ENCODE results near the gene ROBO2. TPM values are rescaled to one million over a fixed set of nuclear protein-coding genes. Genes with fewer than 3 reads are reported as not detected.

Gene ROBO2
- polyA plus RNA-seq, 1 experiment: 1.6 TPM

DNA sequence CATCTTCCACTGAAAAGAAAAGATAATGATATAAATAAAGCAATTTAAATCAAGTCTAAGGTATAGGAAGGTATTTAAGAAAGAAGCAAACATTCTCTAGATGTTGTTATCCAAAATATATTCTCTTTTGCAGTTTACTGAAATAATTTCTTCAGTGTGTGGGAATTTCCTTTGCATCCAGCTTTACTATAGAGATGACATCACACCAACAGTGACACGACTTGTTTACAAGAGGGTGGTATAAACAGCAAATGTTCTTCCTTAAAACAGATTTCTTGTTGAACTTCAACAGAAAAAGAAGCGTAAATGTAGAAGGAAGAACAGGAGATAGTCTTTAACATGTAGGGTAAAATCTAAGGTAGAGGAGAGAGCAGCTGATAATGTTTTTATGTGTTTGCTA lies 202.5 kb downstream of the ROBO2 start:
- no peak for DNase-seq (ENCODE audit: low read depth)
- ChIA-PET CTCF (no interaction called here), POLR2A (no interaction called here)
- TF ChIP-seq, protein P1, sequence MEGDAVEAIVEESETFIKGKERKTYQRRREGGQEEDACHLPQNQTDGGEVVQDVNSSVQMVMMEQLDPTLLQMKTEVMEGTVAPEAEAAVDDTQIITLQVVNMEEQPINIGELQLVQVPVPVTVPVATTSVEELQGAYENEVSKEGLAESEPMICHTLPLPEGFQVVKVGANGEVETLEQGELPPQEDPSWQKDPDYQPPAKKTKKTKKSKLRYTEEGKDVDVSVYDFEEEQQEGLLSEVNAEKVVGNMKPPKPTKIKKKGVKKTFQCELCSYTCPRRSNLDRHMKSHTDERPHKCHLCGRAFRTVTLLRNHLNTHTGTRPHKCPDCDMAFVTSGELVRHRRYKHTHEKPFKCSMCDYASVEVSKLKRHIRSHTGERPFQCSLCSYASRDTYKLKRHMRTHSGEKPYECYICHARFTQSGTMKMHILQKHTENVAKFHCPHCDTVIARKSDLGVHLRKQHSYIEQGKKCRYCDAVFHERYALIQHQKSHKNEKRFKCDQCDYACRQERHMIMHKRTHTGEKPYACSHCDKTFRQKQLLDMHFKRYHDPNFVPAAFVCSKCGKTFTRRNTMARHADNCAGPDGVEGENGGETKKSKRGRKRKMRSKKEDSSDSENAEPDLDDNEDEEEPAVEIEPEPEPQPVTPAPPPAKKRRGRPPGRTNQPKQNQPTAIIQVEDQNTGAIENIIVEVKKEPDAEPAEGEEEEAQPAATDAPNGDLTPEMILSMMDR (IDR thresholded peaks at IDR 0.05; ENCODE audit: insufficient read depth, low read depth, low read length): no peak
- H3K36me3 ChIP-seq (ENCODE audit: control insufficient read depth, insufficient read depth, low read length): no peaks in the 10 kb centered on the region
- no peaks in the 10 kb centered on the region for H3K27me3 ChIP-seq (ENCODE audit: control insufficient read depth, insufficient read depth, low read length)
- no peak overlapping the region for H3K4me3 ChIP-seq (ENCODE audit: low read depth, low read length)

GRCh38 chr3:77244981-77245380 lies 205.1 kb downstream of the ROBO2 start:
- TF ChIP-seq, protein P1 (IDR thresholded peaks at IDR 0.05; ENCODE audit: insufficient read depth, low read depth, low read length): no peak
- POLR2A ChIA-PET: no interaction called here
- no peak for DNase-seq (ENCODE audit: low read depth)
- no peak overlapping the region for H3K4me3 ChIP-seq (ENCODE audit: low read depth, low read length)
- CTCF ChIA-PET: no interaction called here
- no peaks in the 10 kb centered on the region for H3K36me3 ChIP-seq (ENCODE audit: control insufficient read depth, insufficient read depth, low read length)
- H3K27me3 ChIP-seq (ENCODE audit: control insufficient read depth, insufficient read depth, low read length): no peaks in the 10 kb centered on the region

DNA sequence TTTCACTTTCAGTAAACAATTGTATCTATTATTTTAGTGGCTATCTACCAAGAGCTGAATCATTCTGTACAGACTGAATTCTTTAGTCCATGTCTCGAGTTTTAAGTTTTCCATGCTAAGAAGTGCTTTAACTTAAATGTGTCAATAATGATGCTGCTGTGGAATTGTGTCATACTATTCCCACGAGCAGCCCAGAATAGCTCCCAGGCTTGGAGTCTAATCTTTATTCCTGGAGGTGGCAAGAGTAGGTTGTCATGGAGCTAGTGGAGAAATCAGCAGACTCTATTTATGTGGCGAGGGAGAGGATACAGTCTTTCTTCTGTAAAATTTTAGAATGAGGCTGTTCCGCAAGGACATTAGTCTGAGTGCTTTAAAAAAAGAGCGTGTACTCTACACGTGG lies 207.2 kb downstream of the ROBO2 start:
- TF ChIP-seq, protein P1 (IDR thresholded peaks at IDR 0.05; ENCODE audit: insufficient read depth, low read depth, low read length): no peak
- Histone ChIP-seq H3K27me3 (ENCODE audit: control insufficient read depth, insufficient read depth, low read length) (no peaks in the 10 kb centered on the region), H3K4me3 (ENCODE audit: low read depth, low read length) (no peak overlapping the region), H3K36me3 (ENCODE audit: control insufficient read depth, insufficient read depth, low read length) (no peaks in the 10 kb centered on the region)
- no peak for DNase-seq (ENCODE audit: low read depth)
- POLR2A ChIA-PET: no interaction called here
- CTCF ChIA-PET: no interaction called here

DNA sequence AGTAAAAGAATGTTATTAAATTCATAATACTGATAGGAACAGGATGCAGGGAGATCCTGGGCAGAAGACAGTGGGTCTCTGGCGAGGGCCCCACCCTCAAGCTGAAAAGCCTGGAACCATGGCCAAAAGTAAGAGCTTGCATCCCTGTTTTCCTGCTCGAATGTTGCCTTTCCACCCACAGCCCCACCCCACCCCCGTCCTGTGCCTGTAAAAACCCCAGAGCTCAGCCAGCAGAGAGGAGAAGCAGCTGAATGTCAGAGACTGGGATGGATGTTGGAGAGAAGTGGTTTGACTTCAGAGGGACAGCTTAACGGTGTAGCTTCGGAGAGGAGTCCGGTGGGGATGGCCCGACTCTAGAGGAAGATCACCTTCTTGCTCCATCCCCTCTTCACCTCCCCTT lies 207.9 kb downstream of the ROBO2 start:
- H3K4me3 ChIP-seq (ENCODE audit: low read depth, low read length): no peak overlapping the region
- H3K27me3 ChIP-seq (ENCODE audit: control insufficient read depth, insufficient read depth, low read length): no peaks in the 10 kb centered on the region
- POLR2A ChIA-PET: no interaction called here
- TF ChIP-seq, protein P1 (IDR thresholded peaks at IDR 0.05; ENCODE audit: insufficient read depth, low read depth, low read length): no peak
- H3K36me3 ChIP-seq (ENCODE audit: control insufficient read depth, insufficient read depth, low read length): no peaks in the 10 kb centered on the region
- DNase-seq (ENCODE audit: low read depth): no peak
- CTCF ChIA-PET: interaction anchor here (1.0 kb wide), 1 partner anchor 11 kb away, joined by 3 read pairs; no protein-coding TSS in a partner anchor

DNA sequence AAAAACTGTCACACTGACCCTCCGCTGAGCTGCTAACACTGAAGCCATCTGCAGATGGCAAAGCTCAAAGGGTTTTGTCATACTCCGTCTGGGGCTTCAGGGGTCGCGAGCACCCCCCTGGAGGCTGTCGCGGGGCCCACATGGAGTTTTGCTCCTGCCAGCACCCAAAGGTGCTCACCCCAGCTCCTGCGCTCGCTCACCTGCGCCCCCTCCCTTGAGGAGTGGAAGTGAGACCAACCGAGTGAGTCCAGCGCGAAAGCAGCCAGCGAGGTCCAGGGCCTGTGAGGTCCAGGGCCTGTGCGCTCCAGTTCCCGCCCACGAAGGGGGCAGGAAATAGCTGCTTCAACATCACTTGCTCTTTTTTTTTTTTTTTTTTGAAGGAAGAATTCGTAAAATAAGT lies 208.5 kb downstream of the ROBO2 start:
- H3K36me3 ChIP-seq (ENCODE audit: control insufficient read depth, insufficient read depth, low read length): no peaks in the 10 kb centered on the region
- CTCF ChIA-PET: interaction anchor here (1.0 kb wide), 1 partner anchor 10 kb away, joined by 3 read pairs; no protein-coding TSS in a partner anchor
- no peak for DNase-seq (ENCODE audit: low read depth)
- POLR2A ChIA-PET: no interaction called here
- H3K4me3 ChIP-seq (ENCODE audit: low read depth, low read length): no peak overlapping the region
- TF ChIP-seq, protein P1 (IDR thresholded peaks at IDR 0.05; ENCODE audit: insufficient read depth, low read depth, low read length): no peak
- H3K27me3 ChIP-seq (ENCODE audit: control insufficient read depth, insufficient read depth, low read length): no peaks in the 10 kb centered on the region

All from BJ (cell line).